ENCODE measurements around the gene RBM20.
A peak's percentile ranks its signal among the peaks of the same experiment; 100 is the strongest.
"Not testable (repeated sequence)": the region's sequence is repeated elsewhere in the genome, so short reads cannot be mapped to it uniquely, and the experiment has no call there.

RBM20 gene

GRCh38 chr10:110765513-110766319, 121.6 kb downstream of the RBM20 start:
- DNase-seq (ENCODE audit: low read depth), result no peak

- not testable (repeated sequence) for DNase-seq (ENCODE audit: low read depth)
These were observed 123.5 kb downstream of the RBM20 start for GRCh38 chr10:110767601-110768000.

- no peak for DNase-seq (ENCODE audit: low read depth)
These were observed 126.1 kb downstream of the RBM20 start for GRCh38 chr10:110770243-110770642.

GRCh38 chr10:110771486-110771885, 127.3 kb downstream of the RBM20 start:
- DNase-seq (ENCODE audit: low read depth), result no peak

GRCh38 chr10:110771991-110772390, 127.9 kb downstream of the RBM20 start:
- no peak for DNase-seq (ENCODE audit: low read depth)

GRCh38 chr10:110772454-110773025, 128.4 kb downstream of the RBM20 start:
- DNase-seq (ENCODE audit: low read depth), result no peak

- no peak for DNase-seq (ENCODE audit: low read depth)
These were observed 129.5 kb downstream of the RBM20 start for GRCh38 chr10:110773693-110774068.

- DNase-seq (ENCODE audit: low read depth), result peak; percentile 54
These were observed 130.2 kb downstream of the RBM20 start for GRCh38 chr10:110774069-110775019.

- DNase-seq (ENCODE audit: low read depth), result no peak
These were observed 130.9 kb downstream of the RBM20 start for GRCh38 chr10:110775020-110775375.

GRCh38 chr10:110775406-110775805, 131.3 kb downstream of the RBM20 start:
- no peak for DNase-seq (ENCODE audit: low read depth)

GRCh38 chr10:110777017-110777416, 132.9 kb downstream of the RBM20 start:
- no peak for DNase-seq (ENCODE audit: low read depth)

GRCh38 chr10:110777661-110778060, 133.5 kb downstream of the RBM20 start:
- DNase-seq (ENCODE audit: low read depth), result no peak

- DNase-seq (ENCODE audit: low read depth), result no peak
These were observed 134.1 kb downstream of the RBM20 start for GRCh38 chr10:110778211-110778610.

GRCh38 chr10:110779489-110779888, 135.4 kb downstream of the RBM20 start:
- DNase-seq (ENCODE audit: low read depth), result no peak

GRCh38 chr10:110780704-110781103, 136.6 kb downstream of the RBM20 start:
- DNase-seq (ENCODE audit: low read depth), result no peak

- no peak for DNase-seq (ENCODE audit: low read depth)
These were observed 137.0 kb downstream of the RBM20 start for GRCh38 chr10:110781139-110781538.

GRCh38 chr10:110782616-110783015, 138.5 kb downstream of the RBM20 start:
- DNase-seq (ENCODE audit: low read depth), result no peak

- DNase-seq (ENCODE audit: low read depth), result no peak
These were observed 139.5 kb downstream of the RBM20 start for GRCh38 chr10:110783509-110784107.

GRCh38 chr10:110784198-110784597, 140.1 kb downstream of the RBM20 start:
- DNase-seq (ENCODE audit: low read depth), result no peak

GRCh38 chr10:110786172-110786571, 142.0 kb downstream of the RBM20 start:
- DNase-seq (ENCODE audit: low read depth), result no peak

GRCh38 chr10:110788620-110789385, 144.7 kb downstream of the RBM20 start:
- no peak for DNase-seq (ENCODE audit: low read depth)

Data from non-pigmented ciliary epithelial cell (primary cell).